HFFc6 (cell line): ENCODE data around the gene ELK3. TPM values are rescaled to one million over a fixed set of nuclear protein-coding genes. Genes with fewer than 3 reads are reported as not detected.

ENCODE experiments used
- DNase-seq: peaks from one replicate; pipeline ENCODE4 v3.0.0-alpha.2; 2018
- H3K27ac Mint-ChIP-seq: 2 replicates; pipeline ENCODE4 v1.8.0; 2020; ENCODE audit warnings: mild to moderate bottlenecking, mixed read lengths
- H3K27me3 Mint-ChIP-seq: 2 replicates; pipeline ENCODE4 v1.8.0; 2021; ENCODE audit warnings: mild to moderate bottlenecking, moderate library complexity, mixed read lengths; ENCODE audit not compliant: insufficient read depth
- H3K36me3 Mint-ChIP-seq: 2 replicates; pipeline ENCODE4 v1.8.0; 2021; ENCODE audit warnings: low read depth, mixed read lengths
- H3K4me1 Mint-ChIP-seq: 2 replicates; pipeline ENCODE4 v1.8.0; 2020; ENCODE audit warnings: low read depth, mixed read lengths
- H3K4me3 Mint-ChIP-seq: 2 replicates; pipeline ENCODE4 v1.8.0; 2020; ENCODE audit warnings: mild to moderate bottlenecking, moderate library complexity, mixed read lengths
- H3K9me3 Mint-ChIP-seq: 2 replicates; pipeline ENCODE4 v1.8.0; 2020; ENCODE audit warnings: mild to moderate bottlenecking, mixed read lengths
- CTCF ChIP-seq: fragments of 200-600 bp; sonication (generic); IDR thresholded peaks from 2 replicates; pipeline ENCODE4 v1.5.0; 2021; ENCODE audit warnings: antibody characterized with exemption, mild to moderate bottlenecking
- total RNA-seq, 6 experiments: library from RNA; stranded (reverse); fragmentation: NEBNext Ultra II Directional; extraction: Animal tissue kit (Norgen Biotek cat#: 25700); gene quantifications; 2 replicates in 1 of 6; 3 replicates in 5 of 6; pipeline ENCODE4 v1.2.3, GENCODE V29; 2021

ELK3 gene
- total RNA-seq, 6 experiments from 2014 or later: 54.5 to 80.7 (median 71.9) TPM

- no peaks in the 10 kb centered on the region for H3K4me1 Mint-ChIP-seq
- no peak for TF ChIP-seq CTCF
- H3K27ac Mint-ChIP-seq: no peak overlapping the region
- H3K4me3 Mint-ChIP-seq: no peak overlapping the region
- H3K27me3 Mint-ChIP-seq: peaks cover 14% of the 10 kb centered on the region
- DNase-seq: no peak
- no peaks in the 10 kb centered on the region for H3K36me3 Mint-ChIP-seq
- H3K9me3 Mint-ChIP-seq: no peaks in the 10 kb centered on the region
Measured at GRCh38 chr12:96155181-96155580, 39.0 kb upstream of the ELK3 start.

DNA sequence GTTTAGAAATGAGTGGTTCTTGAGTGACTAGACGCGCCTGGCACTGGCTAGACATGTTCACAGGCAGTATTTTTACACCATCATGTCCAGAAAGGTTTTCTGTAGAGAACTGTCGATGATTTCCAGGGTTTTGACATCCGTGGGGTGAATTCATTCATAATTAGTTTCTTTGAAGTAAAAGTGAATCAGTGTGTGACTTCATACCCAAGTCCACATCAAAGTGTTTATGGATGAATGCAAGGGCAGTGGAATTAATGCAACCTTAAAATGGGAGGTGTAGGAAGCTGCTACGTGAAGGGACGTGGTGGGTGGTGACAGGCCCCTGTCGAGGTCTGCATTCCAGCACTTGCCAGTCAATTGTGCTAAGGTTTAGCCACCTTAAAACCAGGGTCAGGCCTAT lies 38.4 kb upstream of the ELK3 start:
- no peak overlapping the region for H3K27ac Mint-ChIP-seq
- H3K27me3 Mint-ChIP-seq: peaks cover 14% of the 10 kb centered on the region
- H3K36me3 Mint-ChIP-seq: no peaks in the 10 kb centered on the region
- DNase-seq: no peak
- H3K4me3 Mint-ChIP-seq: no peak overlapping the region
- no peaks in the 10 kb centered on the region for H3K9me3 Mint-ChIP-seq
- TF ChIP-seq CTCF: no peak
- H3K4me1 Mint-ChIP-seq: no peaks in the 10 kb centered on the region

- no peaks in the 10 kb centered on the region for H3K4me1 Mint-ChIP-seq
- no peak for DNase-seq
- peaks cover 14% of the 10 kb centered on the region for H3K27me3 Mint-ChIP-seq
- H3K4me3 Mint-ChIP-seq: no peak overlapping the region
- no peak for TF ChIP-seq CTCF
- no peaks in the 10 kb centered on the region for H3K36me3 Mint-ChIP-seq
- no peak overlapping the region for H3K27ac Mint-ChIP-seq
- no peaks in the 10 kb centered on the region for H3K9me3 Mint-ChIP-seq
Measured at GRCh38 chr12:96156211-96156610, 38.0 kb upstream of the ELK3 start.

DNA sequence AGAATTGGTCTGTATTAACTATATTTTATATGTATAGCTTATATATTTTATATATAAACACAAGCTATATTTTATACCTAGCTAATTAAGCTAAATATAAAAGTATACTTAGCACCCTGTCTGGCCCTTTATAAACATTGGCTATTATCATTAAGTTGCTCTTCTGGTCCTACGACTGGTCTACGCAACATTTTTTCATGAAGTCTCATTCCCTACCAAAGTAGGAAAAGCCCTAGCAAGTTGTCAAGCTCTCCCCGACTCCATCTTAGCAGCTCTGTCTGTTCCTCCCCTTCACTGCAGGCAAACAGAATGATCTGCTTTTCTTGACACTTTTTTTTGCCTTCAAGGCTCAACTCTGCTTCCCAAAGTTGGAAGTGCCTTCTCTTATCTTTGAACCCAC lies 36.7 kb upstream of the ELK3 start:
- Mint-ChIP-seq H3K4me3 (no peak overlapping the region), H3K4me1 (no peaks in the 10 kb centered on the region), H3K36me3 (no peaks in the 10 kb centered on the region), H3K9me3 (no peaks in the 10 kb centered on the region), H3K27me3 (peaks cover 11% of the 10 kb centered on the region), H3K27ac (no peak overlapping the region)
- no peak for TF ChIP-seq CTCF
- no peak for DNase-seq

DNA sequence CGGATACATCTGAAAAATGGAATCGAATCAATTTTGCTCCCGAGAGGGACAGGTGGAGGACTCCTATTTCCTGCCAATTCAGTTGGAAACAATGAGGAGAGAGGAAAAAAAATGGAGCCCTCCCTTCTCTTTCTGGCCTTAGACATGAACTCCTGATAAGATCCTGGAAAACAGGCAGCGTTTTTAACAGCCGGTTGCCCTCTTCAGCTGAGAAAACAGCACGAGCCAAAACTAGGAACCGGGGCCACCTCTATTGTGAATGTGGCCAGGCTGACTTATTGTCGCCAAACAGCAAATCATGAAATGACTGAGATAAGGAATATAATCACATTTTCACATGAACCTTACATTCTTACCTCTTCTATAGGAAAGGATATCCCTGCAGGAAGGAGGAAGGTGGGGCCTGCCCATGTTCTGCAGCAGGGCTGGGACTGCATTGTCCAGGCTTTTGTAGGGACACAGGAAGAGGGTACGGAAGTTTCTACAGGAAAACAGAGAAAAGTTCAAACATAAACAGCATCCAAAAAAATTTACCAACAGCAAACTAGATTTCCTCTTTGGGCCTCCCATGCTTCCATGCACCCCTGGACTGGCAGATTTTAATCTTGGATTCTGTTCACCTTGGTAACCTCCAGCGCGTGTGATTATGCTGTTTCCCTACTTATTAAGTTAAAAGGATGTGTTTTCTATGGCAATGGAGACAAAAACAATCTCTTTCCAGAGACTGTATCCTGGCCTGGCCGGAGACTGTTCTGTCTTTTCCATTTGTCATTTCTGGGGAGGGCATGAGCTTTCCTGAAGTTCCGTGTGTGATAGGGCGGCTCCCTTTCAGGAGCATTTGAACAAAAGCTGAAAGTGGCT lies 29.0 kb upstream of the ELK3 start:
- Mint-ChIP-seq H3K27me3 (peaks cover 5% of the 10 kb centered on the region), H3K9me3 (no peaks in the 10 kb centered on the region), H3K36me3 (no peaks in the 10 kb centered on the region), H3K4me3 (no peak overlapping the region), H3K27ac (no peak overlapping the region), H3K4me1 (no peaks in the 10 kb centered on the region)
- DNase-seq: no peak
- no peak for TF ChIP-seq CTCF
